WTC11 (cell line): ENCODE data around the gene CRYBB1. TPM values are rescaled to one million over a fixed set of nuclear protein-coding genes. Genes with fewer than 3 reads are reported as not detected.

ENCODE experiments used
- ATAC-seq: fragments of 200-7000 bp; cut with Tn5 transposase; 2 replicates; pipeline ENCODE4 v1.10.0; 2021; ENCODE audit warnings: mild to moderate bottlenecking, moderate library complexity
- CTCF ChIA-PET: fragments of 300-600 bp; sonication (Branson Sonifier 250); formaldehyde crosslinking; loops from one replicate; lab custom pipeline; 2021; ENCODE audit warnings: antibody characterized with exemption; lab: Charles Lee
- POLR2A ChIA-PET: fragments of 350-600 bp; sonication (Branson Sonifier 250); formaldehyde crosslinking; loops from one replicate; lab custom pipeline; 2021; ENCODE audit warnings: antibody characterized with exemption; lab: Charles Lee
- DNase-seq: peaks from one replicate; pipeline ENCODE4 v3.0.0; 2021; ENCODE audit warnings: low spot score
- H3K27ac Mint-ChIP-seq: 2 replicates; pipeline ENCODE4 v1.8.0; 2021; ENCODE audit warnings: mixed read lengths
- H3K27me3 Mint-ChIP-seq: 2 replicates; pipeline ENCODE4 v1.8.0; 2021; ENCODE audit warnings: low read depth, mild to moderate bottlenecking, moderate library complexity, mixed read lengths
- H3K36me3 Mint-ChIP-seq: 2 replicates; pipeline ENCODE4 v1.8.0; 2021; ENCODE audit warnings: mixed read lengths
- H3K4me1 Mint-ChIP-seq: 2 replicates; pipeline ENCODE4 v1.8.0; 2022; ENCODE audit warnings: mixed read lengths
- H3K4me3 Mint-ChIP-seq: 2 replicates; pipeline ENCODE4 v1.8.0; 2021; ENCODE audit warnings: mild to moderate bottlenecking, moderate library complexity, mixed read lengths
- H3K9me3 Mint-ChIP-seq: 2 replicates; pipeline ENCODE4 v1.8.0; 2021; ENCODE audit warnings: mixed read lengths
- AFF4 ChIP-seq: sonication (generic); formaldehyde crosslinking; IDR thresholded peaks from 2 replicates; pipeline ENCODE4 v1.8.1; 2023; ENCODE audit warnings: mild to moderate bottlenecking, missing genetic modification reagents, borderline replicate concordance
- AR ChIP-seq: fragments of 250-450 bp; sonication (Bioruptor Pico); IDR thresholded peaks from 2 replicates; pipeline ENCODE4 v1.9.0; 2021; ENCODE audit warnings: mild to moderate bottlenecking
- ATF3 ChIP-seq: sonication (generic); formaldehyde crosslinking; conservative IDR thresholded peaks from 2 replicates; pipeline ENCODE4 v1.8.1; 2022; ENCODE audit warnings: mild to moderate bottlenecking, missing genetic modification reagents
- CBFB ChIP-seq: sonication (generic); formaldehyde crosslinking; IDR thresholded peaks from 2 replicates; pipeline ENCODE4 v1.8.1; 2022; ENCODE audit warnings: mild to moderate bottlenecking, low read depth, missing genetic modification reagents
- E2F1 ChIP-seq: sonication (generic); formaldehyde crosslinking; IDR thresholded peaks from 2 replicates; pipeline ENCODE4 v1.8.0; 2022; ENCODE audit warnings: mild to moderate bottlenecking, missing genetic modification reagents
- IRF1 ChIP-seq: sonication (generic); formaldehyde crosslinking; IDR thresholded peaks from 2 replicates; pipeline ENCODE4 v1.8.0; 2023; ENCODE audit warnings: missing genetic modification reagents
- IRF2 ChIP-seq: sonication (generic); formaldehyde crosslinking; IDR thresholded peaks from 2 replicates; pipeline ENCODE4 v1.8.0; 2022; ENCODE audit warnings: low read depth, missing genetic modification reagents, borderline replicate concordance
- NFE2L1 ChIP-seq: sonication (generic); formaldehyde crosslinking; IDR thresholded peaks from 2 replicates; pipeline ENCODE4 v1.8.1; 2023; ENCODE audit warnings: missing genetic modification reagents
- NFYB ChIP-seq: sonication (generic); formaldehyde crosslinking; conservative IDR thresholded peaks from 2 replicates; pipeline ENCODE4 v1.8.0; 2022; ENCODE audit warnings: low read depth, missing genetic modification reagents
- NR3C1 ChIP-seq: sonication (generic); formaldehyde crosslinking; conservative IDR thresholded peaks from 2 replicates; pipeline ENCODE4 v1.8.1; 2023; ENCODE audit warnings: low read depth, mild to moderate bottlenecking, missing genetic modification reagents
- OVOL2 ChIP-seq: fragments of 250-450 bp; sonication (Bioruptor Pico); IDR thresholded peaks from 2 replicates; pipeline ENCODE4 v1.9.0; 2021; ENCODE audit warnings: mild to moderate bottlenecking, borderline replicate concordance
- SOX15 ChIP-seq: fragments of 250-450 bp; sonication (Bioruptor Pico); IDR thresholded peaks from 2 replicates; pipeline ENCODE4 v1.9.0; 2021; ENCODE audit warnings: mild to moderate bottlenecking
- SP1 ChIP-seq: sonication (generic); formaldehyde crosslinking; conservative IDR thresholded peaks from 2 replicates; pipeline ENCODE4 v1.8.1; 2022; ENCODE audit warnings: missing genetic modification reagents
- ZBTB43 ChIP-seq: sonication (generic); formaldehyde crosslinking; IDR thresholded peaks from 2 replicates; pipeline ENCODE4 v1.8.1; 2023; ENCODE audit warnings: mild to moderate bottlenecking, missing genetic modification reagents
- ZMAT4 ChIP-seq: fragments of 250-450 bp; sonication (Bioruptor Pico); IDR thresholded peaks from 2 replicates; pipeline ENCODE4 v1.9.0; 2021; ENCODE audit warnings: mild to moderate bottlenecking
- ZNF232 ChIP-seq: sonication (generic); formaldehyde crosslinking; IDR thresholded peaks from 2 replicates; pipeline ENCODE4 v1.8.0; 2022; ENCODE audit warnings: mild to moderate bottlenecking, missing genetic modification reagents
- ZNF263 ChIP-seq: sonication (generic); formaldehyde crosslinking; IDR thresholded peaks from 2 replicates; pipeline ENCODE4 v1.8.1; 2022; ENCODE audit warnings: low read depth, mild to moderate bottlenecking, moderate library complexity, missing genetic modification reagents
- total RNA-seq: library from RNA; stranded (reverse); gene quantifications from 3 replicates; pipeline ENCODE4 v1.2.3, GENCODE V29; 2021

The CRYBB1 gene
- total RNA-seq, 1 experiment from 2014 or later = 4.0 TPM

GRCh38 chr22:26597480-26597879 lies 20.3 kb downstream of the CRYBB1 start (continued):
- TF ChIP-seq AFF4 (CRISPR knock-in tag) = no peak
- no peak for TF ChIP-seq CBFB (CRISPR knock-in tag)
- TF ChIP-seq SOX15 = no peak
- no peak for TF ChIP-seq IRF2 (CRISPR knock-in tag)
- no peak for TF ChIP-seq ZNF232 (CRISPR knock-in tag)
- TF ChIP-seq ATF3 (CRISPR knock-in tag) = no peak
- TF ChIP-seq AR (CRISPR knock-in tag) = no peak
- no peak for TF ChIP-seq SP1
- TF ChIP-seq ZBTB43 = no peak
- TF ChIP-seq NFYB (CRISPR knock-in tag) = no peak

GRCh38 chr22:26597026-26597425 lies 20.8 kb downstream of the CRYBB1 start:
- DNase-seq (no peak), ATAC-seq (no peak)
- POLR2A ChIA-PET = interaction anchor here (0.6 kb wide), 1 partner anchor 9 kb away, joined by 7 read pairs; no protein-coding TSS in a partner anchor
- H3K36me3 Mint-ChIP-seq = no peaks in the 10 kb centered on the region
- peaks cover 16% of the 10 kb centered on the region for H3K4me1 Mint-ChIP-seq
- H3K9me3 Mint-ChIP-seq = no peaks in the 10 kb centered on the region
- peaks cover 14% of the 10 kb centered on the region for H3K27me3 Mint-ChIP-seq
- no peak overlapping the region for H3K4me3 Mint-ChIP-seq
- no peak overlapping the region for H3K27ac Mint-ChIP-seq
- CTCF ChIA-PET = no interaction called here
- TF ChIP-seq NFE2L1 (CRISPR knock-in tag) = no peak
- TF ChIP-seq, all 79 proteins: peak for 0

GRCh38 chr22:26593763-26594162 lies 24.1 kb downstream of the CRYBB1 start:
- DNase-seq = no peak
- ChIA-PET POLR2A (no interaction called here), CTCF (interaction anchor here (1.1 to 1.4 kb wide), 3 partner anchors 20 to 75 kb away, joined by 3 to 4 read pairs (median 3); no protein-coding TSS in a partner anchor)
- TF ChIP-seq ZMAT4 (CRISPR knock-in tag) = no peak
- no peaks in the 10 kb centered on the region for H3K9me3 Mint-ChIP-seq
- no peak for ATAC-seq
- H3K27me3 Mint-ChIP-seq = peaks cover 14% of the 10 kb centered on the region
- no peak overlapping the region for H3K4me3 Mint-ChIP-seq
- H3K36me3 Mint-ChIP-seq = peaks cover 1% of the 10 kb centered on the region
- H3K4me1 Mint-ChIP-seq = peaks cover 23% of the 10 kb centered on the region
- no peak overlapping the region for H3K27ac Mint-ChIP-seq

- no peak overlapping the region for H3K4me3 Mint-ChIP-seq
- ATAC-seq (no peak), DNase-seq (no peak)
- H3K27me3 Mint-ChIP-seq = peaks cover 9% of the 10 kb centered on the region
- peaks cover 29% of the 10 kb centered on the region for H3K4me1 Mint-ChIP-seq
- peaks cover 6% of the 10 kb centered on the region; the same call in 1 of the 2 replicates for H3K9me3 Mint-ChIP-seq
- CTCF ChIA-PET = no interaction called here
- peaks cover 11% of the 10 kb centered on the region for H3K36me3 Mint-ChIP-seq
- H3K27ac Mint-ChIP-seq = no peak overlapping the region
- POLR2A ChIA-PET = no interaction called here
- TF ChIP-seq OVOL2 (CRISPR knock-in tag) (no peak), NR3C1 (CRISPR knock-in tag) (no peak), IRF1 (CRISPR knock-in tag) (no peak), ATF3 (CRISPR knock-in tag) (no peak), ZNF263 (CRISPR knock-in tag) (no peak), E2F1 (no peak), IRF2 (CRISPR knock-in tag) (no peak), NFYB (CRISPR knock-in tag) (no peak)
Measured at GRCh38 chr22:26592421-26592891, 25.4 kb downstream of the CRYBB1 start.
